Adipose tissue (tissue), 3 donors: ENCODE results near the gene LOXHD1. TPM values are rescaled to one million over a fixed set of nuclear protein-coding genes. Genes with fewer than 3 reads are reported as not detected.

Source experiments
- H3K27ac ChIP-seq: one replicate; pipeline ENCODE4 v1.5.1; 2013; ENCODE audit warnings: low read depth, low read length
- WGBS, 3 donors: extraction: QIAGEN DNeasy Blood & Tissue Kit; methylation state at CpG; one replicate each; pipeline ENCODE4 v1.1.7; 2013; 5-methylcytosine and 5-hydroxymethylcytosine counted together
- polyA plus RNA-seq, 3 donors: library from polyadenylated mRNA; stranded (reverse); fragments of 200-250 nt; gene quantifications; one replicate each; pipeline ENCODE4 v1.2.3, GENCODE V29; 2013
- donor health status: healthy with polysubstance abuse.
- donor health status: Bipolar disorder and iron deficiency.
- donor health status: healthy.

The LOXHD1 gene
- polyA plus RNA-seq, 3 donors = 0.09 to 1.0 (median 0.73) TPM

GRCh38 chr18:46562674-46563192 is 94.3 kb downstream of the LOXHD1 start:
- WGBS, 3 donors = 52 to 85% (median 83%) methylated on average over 12 of the region's 12 CpGs
- no peak overlapping the region for H3K27ac ChIP-seq

GRCh38 chr18:46560671-46561045 is 96.4 kb downstream of the LOXHD1 start:
- H3K27ac ChIP-seq = no peak overlapping the region
- WGBS, 3 donors = 88 to 96% (median 96%) methylated on average over 11 of the region's 11 CpGs

GRCh38 chr18:46559946-46560670 is 96.9 kb downstream of the LOXHD1 start:
- no peak overlapping the region for H3K27ac ChIP-seq
- WGBS, 3 donors = 80 to 93% (median 92%) methylated on average over 37 of the region's 37 CpGs

- WGBS, 3 donors = 90 to 97% (median 95%) methylated on average over 9 of the region's 9 CpGs
- no peak overlapping the region for H3K27ac ChIP-seq
Measured at GRCh38 chr18:46559296-46559695, 97.7 kb downstream of the LOXHD1 start.

GRCh38 chr18:46556590-46557206 is 100.3 kb downstream of the LOXHD1 start:
- WGBS, 3 donors = 76 to 92% (median 87%) methylated on average over 10 of the region's 10 CpGs
- no peak overlapping the region for H3K27ac ChIP-seq

GRCh38 chr18:46555724-46556123 is 101.3 kb downstream of the LOXHD1 start:
- no peak overlapping the region for H3K27ac ChIP-seq
- WGBS, 3 donors = 55 to 70% (median 68%) methylated on average over 4 of the region's 4 CpGs

- WGBS, 3 donors = 48 to 70% (median 68%) methylated on average over 2 of the region's 2 CpGs
- H3K27ac ChIP-seq = no peak overlapping the region
Measured at GRCh38 chr18:46555213-46555612, 101.8 kb downstream of the LOXHD1 start.

- WGBS, 3 donors = 87 to 96% (median 95%) methylated on average over 2 of the region's 2 CpGs
- H3K27ac ChIP-seq = no peak overlapping the region
Measured at GRCh38 chr18:46554406-46555080, 102.5 kb downstream of the LOXHD1 start.

GRCh38 chr18:46550609-46551008 is 106.4 kb downstream of the LOXHD1 start:
- H3K27ac ChIP-seq = no peak overlapping the region
- 75 to 91% (median 91%) methylated on average over 2 of the region's 2 CpGs for WGBS, 3 donors

GRCh38 chr18:46547520-46547919 is 109.5 kb downstream of the LOXHD1 start:
- H3K27ac ChIP-seq = no peak overlapping the region
- 16 to 35% (median 34%) methylated on average over 1 of the region's 1 CpG for WGBS, 3 donors

- H3K27ac ChIP-seq = no peak overlapping the region
Measured at GRCh38 chr18:46546111-46546640, 110.8 kb downstream of the LOXHD1 start.

GRCh38 chr18:46542545-46542944 is 114.5 kb downstream of the LOXHD1 start:
- no peak overlapping the region for H3K27ac ChIP-seq
- WGBS, 3 donors = 50 to 62% (median 51%) methylated on average over 5 of the region's 5 CpGs

- H3K27ac ChIP-seq = no peak overlapping the region
- WGBS, 3 donors = 67 to 89% (median 81%) methylated on average over 7 of the region's 7 CpGs
Measured at GRCh38 chr18:46541626-46542189, 115.3 kb downstream of the LOXHD1 start.

GRCh38 chr18:46538376-46538775 is 118.6 kb downstream of the LOXHD1 start:
- H3K27ac ChIP-seq = no peak overlapping the region
- WGBS, 3 donors = 43 to 78% (median 74%) methylated on average over 3 of the region's 3 CpGs

- no peak overlapping the region for H3K27ac ChIP-seq
- WGBS, 3 donors = 60 to 89% (median 85%) methylated on average over 11 of the region's 11 CpGs
Measured at GRCh38 chr18:46536215-46536874, 120.7 kb downstream of the LOXHD1 start.

- H3K27ac ChIP-seq = no peak overlapping the region
- WGBS, 3 donors = 59 to 72% (median 69%) methylated on average over 2 of the region's 2 CpGs
Measured at GRCh38 chr18:46531482-46531881, 125.5 kb downstream of the LOXHD1 start.

GRCh38 chr18:46528037-46528436 is 129.0 kb downstream of the LOXHD1 start:
- WGBS, 3 donors = 85 to 95% (median 91%) methylated on average over 3 of the region's 3 CpGs
- H3K27ac ChIP-seq = no peak overlapping the region

GRCh38 chr18:46519870-46520269 is 137.2 kb downstream of the LOXHD1 start:
- no peak overlapping the region for H3K27ac ChIP-seq
- WGBS, 3 donors = 65 to 86% (median 82%) methylated on average over 7 of the region's 7 CpGs
